HL-60 (cell line): ENCODE measurements around the gene CHST11.

ENCODE experiments used
- DNase-seq, 2 experiments: peaks; one replicate each; pipeline ENCODE4 v3.0.0-alpha.2; 2010 to 2020; ENCODE audit warnings: low read depth in 1 of 2, low spot score in 1 of 2
- H3K27ac ChIP-seq: fragments of 250-450 bp; sonication (Bioruptor Pico); replicated peaks from 2 replicates; pipeline ENCODE4 v1.5.1; 2020; ENCODE audit warnings: mild to moderate bottlenecking, moderate library complexity
- H3K27me3 ChIP-seq: fragments of 250-450 bp; sonication (Bioruptor Pico); 2 replicates; pipeline ENCODE4 v1.5.1; 2021; ENCODE audit warnings: mild to moderate bottlenecking, moderate library complexity; ENCODE audit not compliant: insufficient read depth, poor library complexity, severe bottlenecking
- H3K4me3 ChIP-seq: replicated peaks from 2 replicates; pipeline ENCODE4 v1.5.1; 2011; ENCODE audit warnings: mild to moderate bottlenecking, control low read depth, low read length; ENCODE audit not compliant: insufficient read depth
- CTCF ChIP-seq: IDR thresholded peaks from one replicate; pipeline ENCODE4 v1.5.1; 2011; ENCODE audit warnings: low read length, control low read depth, inconsistent platforms; ENCODE audit not compliant: insufficient read depth
- GABPA ChIP-seq: IDR thresholded peaks from 2 replicates; pipeline ENCODE4 v1.6.1; 2012; ENCODE audit warnings: low read depth
- POLR2AphosphoS5 ChIP-seq: IDR thresholded peaks from 2 replicates; pipeline ENCODE4 v1.6.1; 2012; ENCODE audit warnings: low read depth
- REST ChIP-seq: IDR thresholded peaks from 2 replicates; pipeline ENCODE4 v1.6.1; 2012; ENCODE audit warnings: low read depth; ENCODE audit not compliant: insufficient replicate concordance
- SPI1 ChIP-seq: IDR thresholded peaks from 2 replicates; pipeline ENCODE4 v1.6.1; 2012; ENCODE audit warnings: low read depth, mild to moderate bottlenecking, borderline replicate concordance

Gene CHST11

GRCh38 chr12:104446646-104447421 is 9.9 kb upstream of the CHST11 start:
- no peak overlapping the region for H3K4me3 ChIP-seq
- peak in 1 of 2 experiments; percentile 53 for DNase-seq
- 0 out of 2 replicates have a peak overlapping the region, but pooled peaks have one; percentile 34 for H3K27ac ChIP-seq
- no peaks in the 10 kb centered on the region for H3K27me3 ChIP-seq
- TF ChIP-seq POLR2AphosphoS5 (no peak), GABPA (no peak), REST (no peak), CTCF (no peak), SPI1 (peak; percentile 77; the same call in 1 of the 2 replicates)

GRCh38 chr12:104448031-104448430 is 8.7 kb upstream of the CHST11 start:
- H3K4me3 ChIP-seq, result no peak overlapping the region
- TF ChIP-seq GABPA (no peak), POLR2AphosphoS5 (no peak), REST (no peak), SPI1 (no peak), CTCF (no peak)
- H3K27me3 ChIP-seq, result no peaks in the 10 kb centered on the region
- no peak overlapping the region for H3K27ac ChIP-seq
- no peak for DNase-seq

GRCh38 chr12:104448451-104448850 is 8.3 kb upstream of the CHST11 start:
- TF ChIP-seq POLR2AphosphoS5, result no peak
- no peak for TF ChIP-seq SPI1
- TF ChIP-seq CTCF, result no peak
- no peak for TF ChIP-seq GABPA
- TF ChIP-seq REST, result no peak
- H3K27ac ChIP-seq, result no peak overlapping the region
- no peak for DNase-seq

More at GRCh38 chr12:104448451-104448850, 8.3 kb upstream of the CHST11 start:
- Histone ChIP-seq H3K4me3 (no peak overlapping the region), H3K27me3 (no peaks in the 10 kb centered on the region)
